GM23338 (cell line): ENCODE data around the gene LTA4H. TPM values are rescaled to one million over a fixed set of nuclear protein-coding genes. Genes with fewer than 3 reads are reported as not detected.

Experiments
- ATAC-seq: fragments of 200-7000 bp; cut with Tn5 transposase; 3 replicates; pipeline ENCODE4 v1.9.1; 2020
- DNase-seq: peaks from one replicate; pipeline ENCODE4 v3.0.0-alpha.2; 2015; ENCODE audit warnings: low spot score
- H2AFZ ChIP-seq: fragments of 200-600 bp; sonication (generic); 2 replicates; pipeline ENCODE4 v1.8.0; 2016; ENCODE audit warnings: antibody characterized with exemption, mild to moderate bottlenecking, moderate library complexity
- H3F3A ChIP-seq: fragments of 200-600 bp; sonication (generic); replicated peaks from 2 replicates; pipeline ENCODE4 v1.8.0; 2017; ENCODE audit warnings: antibody characterized with exemption, mixed run types, low read depth
- H3K27ac ChIP-seq: fragments of 200-600 bp; sonication (generic); 2 replicates; pipeline ENCODE4 v1.6.1; 2016; ENCODE audit warnings: low read depth
- H3K27me3 ChIP-seq: fragments of 200-600 bp; sonication (generic); 2 replicates; pipeline ENCODE4 v1.8.0; 2016; ENCODE audit warnings: mild to moderate bottlenecking, mixed run types, moderate library complexity; ENCODE audit not compliant: insufficient read depth
- H3K36me3 ChIP-seq: fragments of 200-600 bp; sonication (generic); 2 replicates; pipeline ENCODE4 v1.8.0; 2016; ENCODE audit warnings: mild to moderate bottlenecking; ENCODE audit not compliant: insufficient read depth
- H3K4me1 ChIP-seq: fragments of 200-600 bp; sonication (generic); 2 replicates; pipeline ENCODE4 v1.8.0; 2016; ENCODE audit warnings: mild to moderate bottlenecking, moderate library complexity; ENCODE audit not compliant: insufficient read depth
- H3K4me2 ChIP-seq: fragments of 200-600 bp; sonication (generic); 2 replicates; pipeline ENCODE4 v1.7.1; 2017; ENCODE audit warnings: mixed run types
- H3K4me3 ChIP-seq: fragments of 200-600 bp; sonication (generic); 2 replicates; pipeline ENCODE4 v1.6.1; 2016; ENCODE audit warnings: mixed run types
- H3K79me2 ChIP-seq: fragments of 200-600 bp; sonication (generic); replicated peaks from 2 replicates; pipeline ENCODE4 v1.8.0; 2017; ENCODE audit warnings: mild to moderate bottlenecking; ENCODE audit not compliant: insufficient read depth
- H3K9me2 ChIP-seq: fragments of 200-600 bp; sonication (generic); 2 replicates; pipeline ENCODE4 v1.8.0; 2017; ENCODE audit not compliant: insufficient read depth
- H4K20me1 ChIP-seq: fragments of 200-600 bp; sonication (generic); replicated peaks from 2 replicates; pipeline ENCODE4 v1.8.0; 2017; ENCODE audit warnings: mild to moderate bottlenecking; ENCODE audit not compliant: insufficient read depth
- H3K27ac Mint-ChIP-seq: 2 replicates; pipeline ENCODE4 v1.8.0; 2020; ENCODE audit warnings: inconsistent platforms, mild to moderate bottlenecking, moderate library complexity, mixed read lengths
- H3K27me3 Mint-ChIP-seq: 3 replicates; pipeline ENCODE4 v1.8.0; 2022; ENCODE audit warnings: low read depth, mild to moderate bottlenecking, moderate library complexity, mixed read lengths, inconsistent platforms; ENCODE audit not compliant: insufficient read depth, poor library complexity
- H3K36me3 Mint-ChIP-seq: 3 replicates; pipeline ENCODE4 v1.8.0; 2021; ENCODE audit warnings: low read depth, mild to moderate bottlenecking, inconsistent platforms, moderate library complexity, mixed read lengths
- H3K4me1 Mint-ChIP-seq: 3 replicates; pipeline ENCODE4 v1.8.0; 2020; ENCODE audit warnings: mild to moderate bottlenecking, inconsistent platforms, mixed read lengths
- H3K4me3 Mint-ChIP-seq: 3 replicates; pipeline ENCODE4 v1.8.0; 2021; ENCODE audit warnings: moderate library complexity, mild to moderate bottlenecking, inconsistent platforms, mixed read lengths
- H3K9me3 Mint-ChIP-seq: 3 replicates; pipeline ENCODE4 v1.8.0; 2020; ENCODE audit warnings: moderate library complexity, mild to moderate bottlenecking, inconsistent platforms, mixed read lengths
- CREB1 ChIP-seq: fragments of 250-450 bp; sonication (Bioruptor Pico); IDR thresholded peaks from 2 replicates; pipeline ENCODE4 v1.5.0; 2020; ENCODE audit warnings: low read depth, mild to moderate bottlenecking, moderate library complexity
- EZH2 ChIP-seq: fragments of 200-600 bp; sonication (generic); IDR thresholded peaks from one replicate; pipeline ENCODE4 v1.8.0; 2017; ENCODE audit warnings: antibody characterized with exemption, mild to moderate bottlenecking, low read depth; ENCODE audit not compliant: unreplicated experiment
- EZH2phosphoT487 ChIP-seq: fragments of 200-600 bp; sonication (generic); IDR thresholded peaks from one replicate; pipeline ENCODE4 v1.8.1; 2018; ENCODE audit warnings: antibody characterized with exemption; ENCODE audit not compliant: unreplicated experiment
- JUNB ChIP-seq: IDR thresholded peaks from one replicate; pipeline ENCODE4 v1.6.1; 2016; ENCODE audit warnings: antibody characterized with exemption; ENCODE audit not compliant: unreplicated experiment
- POLR2AphosphoS5 ChIP-seq: IDR thresholded peaks from 2 replicates; pipeline ENCODE4 v1.6.1; 2016; ENCODE audit warnings: antibody characterized with exemption, low read depth
- STAT1 ChIP-seq: IDR thresholded peaks from one replicate; pipeline ENCODE4 v1.6.1; 2016; ENCODE audit warnings: antibody characterized with exemption; ENCODE audit not compliant: unreplicated experiment
- ZNF114 ChIP-seq: fragments of 250-450 bp; sonication (Bioruptor Pico); IDR thresholded peaks from 2 replicates; pipeline ENCODE4 v1.5.0; 2020; ENCODE audit warnings: mild to moderate bottlenecking, moderate library complexity
- ZNF331 ChIP-seq: fragments of 250-450 bp; sonication (Bioruptor Pico); IDR thresholded peaks from 2 replicates; pipeline ENCODE4 v1.5.0; 2020; ENCODE audit warnings: low read depth, mild to moderate bottlenecking, moderate library complexity
- polyA plus RNA-seq: library from polyadenylated mRNA; unstranded; fragments of >200 nt; fragmentation: Nextera tagmentation; extraction: Ambion mirVana; gene quantifications from 2 replicates; pipeline ENCODE4 v1.2.1, GENCODE V29; 2016
- total RNA-seq: library from RNA; depleted of rRNA; stranded (reverse); fragments of >200 nt; shearing (Covaris generic); gene quantifications from 2 replicates; pipeline ENCODE4 v1.2.3, GENCODE V29; 2014
- TF ChIP-seq, protein P1 (sequence below): fragments of 250-450 bp; sonication (Bioruptor Pico); IDR thresholded peaks from 2 replicates; pipeline ENCODE4 v1.5.0; 2020; ENCODE audit warnings: mild to moderate bottlenecking, moderate library complexity
- TF ChIP-seq, protein P2 (sequence below), 2 experiments: fragments of 200-600 bp in 1 of 2; sonication (generic) in 1 of 2; conservative IDR thresholded peaks; 2 replicates each; pipeline versions ENCODE4 v1.5.1 to v1.6.1; 2016 to 2017; ENCODE audit warnings: antibody characterized with exemption in 2 of 2, low read depth in 2 of 2, mild to moderate bottlenecking in 2 of 2, moderate library complexity in 1 of 2
- TF ChIP-seq, protein P3 (sequence below): IDR thresholded peaks from one replicate; pipeline ENCODE4 v1.6.1; 2018; ENCODE audit warnings: antibody characterized with exemption; ENCODE audit not compliant: unreplicated experiment
- TF ChIP-seq, protein P4 (sequence below): IDR thresholded peaks from 2 replicates; pipeline ENCODE4 v1.6.1; 2016; ENCODE audit warnings: antibody characterized with exemption

LTA4H gene
- total and polyA plus RNA-seq, 2 experiments from 2014 or later, result 84.4 to 189 TPM

DNA sequence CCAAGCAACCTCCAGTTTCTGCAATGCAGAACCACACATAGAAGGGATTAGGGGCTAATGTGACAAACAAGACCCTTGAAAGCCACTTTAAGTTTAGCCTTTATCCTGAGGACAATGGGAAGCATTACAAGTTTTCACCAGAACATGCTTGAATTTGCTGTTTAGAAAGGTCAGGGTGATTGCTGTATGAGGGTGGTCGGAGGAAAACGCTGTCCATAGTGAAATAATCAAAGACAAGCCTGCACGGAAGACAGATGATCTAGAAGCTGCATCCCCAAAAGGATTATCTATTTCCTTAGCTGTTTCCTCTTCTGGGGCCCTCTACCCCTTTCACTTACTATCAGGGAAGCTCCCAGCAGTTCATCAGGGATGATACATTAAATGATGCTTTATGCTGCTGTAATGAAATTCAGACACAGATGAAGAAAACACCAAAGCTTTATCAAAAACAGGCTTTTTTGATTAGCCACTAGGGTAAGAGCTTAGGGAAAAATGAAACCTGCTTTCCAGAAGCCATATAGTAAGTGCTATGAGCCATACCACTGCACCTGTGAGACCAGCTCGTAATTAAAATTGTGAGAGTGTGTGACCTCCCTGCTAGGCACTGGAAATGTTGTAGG lies 45.8 kb downstream of the LTA4H start:
- TF ChIP-seq STAT1 (no peak), JUNB (no peak), EZH2phosphoT487 (no peak), EZH2 (no peak), ZNF331 (CRISPR knock-in tag) (no peak), POLR2AphosphoS5 (no peak), CREB1 (CRISPR knock-in tag) (no peak), ZNF114 (CRISPR knock-in tag) (no peak)
- TF ChIP-seq, protein P1, sequence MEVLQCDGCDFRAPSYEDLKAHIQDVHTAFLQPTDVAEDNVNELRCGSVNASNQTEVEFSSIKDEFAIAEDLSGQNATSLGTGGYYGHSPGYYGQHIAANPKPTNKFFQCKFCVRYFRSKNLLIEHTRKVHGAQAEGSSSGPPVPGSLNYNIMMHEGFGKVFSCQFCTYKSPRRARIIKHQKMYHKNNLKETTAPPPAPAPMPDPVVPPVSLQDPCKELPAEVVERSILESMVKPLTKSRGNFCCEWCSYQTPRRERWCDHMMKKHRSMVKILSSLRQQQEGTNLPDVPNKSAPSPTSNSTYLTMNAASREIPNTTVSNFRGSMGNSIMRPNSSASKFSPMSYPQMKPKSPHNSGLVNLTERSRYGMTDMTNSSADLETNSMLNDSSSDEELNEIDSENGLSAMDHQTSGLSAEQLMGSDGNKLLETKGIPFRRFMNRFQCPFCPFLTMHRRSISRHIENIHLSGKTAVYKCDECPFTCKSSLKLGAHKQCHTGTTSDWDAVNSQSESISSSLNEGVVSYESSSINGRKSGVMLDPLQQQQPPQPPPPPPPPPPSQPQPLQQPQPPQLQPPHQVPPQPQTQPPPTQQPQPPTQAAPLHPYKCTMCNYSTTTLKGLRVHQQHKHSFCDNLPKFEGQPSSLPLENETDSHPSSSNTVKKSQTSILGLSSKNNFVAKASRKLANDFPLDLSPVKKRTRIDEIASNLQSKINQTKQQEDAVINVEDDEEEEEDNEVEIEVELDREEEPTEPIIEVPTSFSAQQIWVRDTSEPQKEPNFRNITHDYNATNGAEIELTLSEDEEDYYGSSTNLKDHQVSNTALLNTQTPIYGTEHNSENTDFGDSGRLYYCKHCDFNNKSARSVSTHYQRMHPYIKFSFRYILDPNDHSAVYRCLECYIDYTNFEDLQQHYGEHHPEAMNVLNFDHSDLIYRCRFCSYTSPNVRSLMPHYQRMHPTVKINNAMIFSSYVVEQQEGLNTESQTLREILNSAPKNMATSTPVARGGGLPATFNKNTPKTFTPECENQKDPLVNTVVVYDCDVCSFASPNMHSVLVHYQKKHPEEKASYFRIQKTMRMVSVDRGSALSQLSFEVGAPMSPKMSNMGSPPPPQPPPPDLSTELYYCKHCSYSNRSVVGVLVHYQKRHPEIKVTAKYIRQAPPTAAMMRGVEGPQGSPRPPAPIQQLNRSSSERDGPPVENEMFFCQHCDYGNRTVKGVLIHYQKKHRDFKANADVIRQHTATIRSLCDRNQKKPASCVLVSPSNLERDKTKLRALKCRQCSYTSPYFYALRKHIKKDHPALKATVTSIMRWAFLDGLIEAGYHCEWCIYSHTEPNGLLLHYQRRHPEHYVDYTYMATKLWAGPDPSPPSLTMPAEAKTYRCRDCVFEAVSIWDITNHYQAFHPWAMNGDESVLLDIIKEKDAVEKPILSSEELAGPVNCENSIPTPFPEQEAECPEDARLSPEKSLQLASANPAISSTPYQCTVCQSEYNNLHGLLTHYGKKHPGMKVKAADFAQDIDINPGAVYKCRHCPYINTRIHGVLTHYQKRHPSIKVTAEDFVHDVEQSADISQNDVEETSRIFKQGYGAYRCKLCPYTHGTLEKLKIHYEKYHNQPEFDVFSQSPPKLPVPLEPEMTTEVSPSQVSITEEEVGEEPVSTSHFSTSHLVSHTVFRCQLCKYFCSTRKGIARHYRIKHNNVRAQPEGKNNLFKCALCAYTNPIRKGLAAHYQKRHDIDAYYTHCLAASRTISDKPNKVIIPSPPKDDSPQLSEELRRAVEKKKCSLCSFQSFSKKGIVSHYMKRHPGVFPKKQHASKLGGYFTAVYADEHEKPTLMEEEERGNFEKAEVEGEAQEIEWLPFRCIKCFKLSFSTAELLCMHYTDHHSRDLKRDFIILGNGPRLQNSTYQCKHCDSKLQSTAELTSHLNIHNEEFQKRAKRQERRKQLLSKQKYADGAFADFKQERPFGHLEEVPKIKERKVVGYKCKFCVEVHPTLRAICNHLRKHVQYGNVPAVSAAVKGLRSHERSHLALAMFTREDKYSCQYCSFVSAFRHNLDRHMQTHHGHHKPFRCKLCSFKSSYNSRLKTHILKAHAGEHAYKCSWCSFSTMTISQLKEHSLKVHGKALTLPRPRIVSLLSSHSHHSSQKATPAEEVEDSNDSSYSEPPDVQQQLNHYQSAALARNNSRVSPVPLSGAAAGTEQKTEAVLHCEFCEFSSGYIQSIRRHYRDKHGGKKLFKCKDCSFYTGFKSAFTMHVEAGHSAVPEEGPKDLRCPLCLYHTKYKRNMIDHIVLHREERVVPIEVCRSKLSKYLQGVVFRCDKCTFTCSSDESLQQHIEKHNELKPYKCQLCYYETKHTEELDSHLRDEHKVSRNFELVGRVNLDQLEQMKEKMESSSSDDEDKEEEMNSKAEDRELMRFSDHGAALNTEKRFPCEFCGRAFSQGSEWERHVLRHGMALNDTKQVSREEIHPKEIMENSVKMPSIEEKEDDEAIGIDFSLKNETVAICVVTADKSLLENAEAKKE (CRISPR knock-in tag), result no peak
- TF ChIP-seq, protein P2, sequence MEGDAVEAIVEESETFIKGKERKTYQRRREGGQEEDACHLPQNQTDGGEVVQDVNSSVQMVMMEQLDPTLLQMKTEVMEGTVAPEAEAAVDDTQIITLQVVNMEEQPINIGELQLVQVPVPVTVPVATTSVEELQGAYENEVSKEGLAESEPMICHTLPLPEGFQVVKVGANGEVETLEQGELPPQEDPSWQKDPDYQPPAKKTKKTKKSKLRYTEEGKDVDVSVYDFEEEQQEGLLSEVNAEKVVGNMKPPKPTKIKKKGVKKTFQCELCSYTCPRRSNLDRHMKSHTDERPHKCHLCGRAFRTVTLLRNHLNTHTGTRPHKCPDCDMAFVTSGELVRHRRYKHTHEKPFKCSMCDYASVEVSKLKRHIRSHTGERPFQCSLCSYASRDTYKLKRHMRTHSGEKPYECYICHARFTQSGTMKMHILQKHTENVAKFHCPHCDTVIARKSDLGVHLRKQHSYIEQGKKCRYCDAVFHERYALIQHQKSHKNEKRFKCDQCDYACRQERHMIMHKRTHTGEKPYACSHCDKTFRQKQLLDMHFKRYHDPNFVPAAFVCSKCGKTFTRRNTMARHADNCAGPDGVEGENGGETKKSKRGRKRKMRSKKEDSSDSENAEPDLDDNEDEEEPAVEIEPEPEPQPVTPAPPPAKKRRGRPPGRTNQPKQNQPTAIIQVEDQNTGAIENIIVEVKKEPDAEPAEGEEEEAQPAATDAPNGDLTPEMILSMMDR (conservative IDR thresholded peaks at IDR 0.05; ENCODE audit: low read depth in 2 of 2), result no peak
- TF ChIP-seq, protein P3, sequence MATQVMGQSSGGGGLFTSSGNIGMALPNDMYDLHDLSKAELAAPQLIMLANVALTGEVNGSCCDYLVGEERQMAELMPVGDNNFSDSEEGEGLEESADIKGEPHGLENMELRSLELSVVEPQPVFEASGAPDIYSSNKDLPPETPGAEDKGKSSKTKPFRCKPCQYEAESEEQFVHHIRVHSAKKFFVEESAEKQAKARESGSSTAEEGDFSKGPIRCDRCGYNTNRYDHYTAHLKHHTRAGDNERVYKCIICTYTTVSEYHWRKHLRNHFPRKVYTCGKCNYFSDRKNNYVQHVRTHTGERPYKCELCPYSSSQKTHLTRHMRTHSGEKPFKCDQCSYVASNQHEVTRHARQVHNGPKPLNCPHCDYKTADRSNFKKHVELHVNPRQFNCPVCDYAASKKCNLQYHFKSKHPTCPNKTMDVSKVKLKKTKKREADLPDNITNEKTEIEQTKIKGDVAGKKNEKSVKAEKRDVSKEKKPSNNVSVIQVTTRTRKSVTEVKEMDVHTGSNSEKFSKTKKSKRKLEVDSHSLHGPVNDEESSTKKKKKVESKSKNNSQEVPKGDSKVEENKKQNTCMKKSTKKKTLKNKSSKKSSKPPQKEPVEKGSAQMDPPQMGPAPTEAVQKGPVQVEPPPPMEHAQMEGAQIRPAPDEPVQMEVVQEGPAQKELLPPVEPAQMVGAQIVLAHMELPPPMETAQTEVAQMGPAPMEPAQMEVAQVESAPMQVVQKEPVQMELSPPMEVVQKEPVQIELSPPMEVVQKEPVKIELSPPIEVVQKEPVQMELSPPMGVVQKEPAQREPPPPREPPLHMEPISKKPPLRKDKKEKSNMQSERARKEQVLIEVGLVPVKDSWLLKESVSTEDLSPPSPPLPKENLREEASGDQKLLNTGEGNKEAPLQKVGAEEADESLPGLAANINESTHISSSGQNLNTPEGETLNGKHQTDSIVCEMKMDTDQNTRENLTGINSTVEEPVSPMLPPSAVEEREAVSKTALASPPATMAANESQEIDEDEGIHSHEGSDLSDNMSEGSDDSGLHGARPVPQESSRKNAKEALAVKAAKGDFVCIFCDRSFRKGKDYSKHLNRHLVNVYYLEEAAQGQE, result no peak
- TF ChIP-seq, protein P4, sequence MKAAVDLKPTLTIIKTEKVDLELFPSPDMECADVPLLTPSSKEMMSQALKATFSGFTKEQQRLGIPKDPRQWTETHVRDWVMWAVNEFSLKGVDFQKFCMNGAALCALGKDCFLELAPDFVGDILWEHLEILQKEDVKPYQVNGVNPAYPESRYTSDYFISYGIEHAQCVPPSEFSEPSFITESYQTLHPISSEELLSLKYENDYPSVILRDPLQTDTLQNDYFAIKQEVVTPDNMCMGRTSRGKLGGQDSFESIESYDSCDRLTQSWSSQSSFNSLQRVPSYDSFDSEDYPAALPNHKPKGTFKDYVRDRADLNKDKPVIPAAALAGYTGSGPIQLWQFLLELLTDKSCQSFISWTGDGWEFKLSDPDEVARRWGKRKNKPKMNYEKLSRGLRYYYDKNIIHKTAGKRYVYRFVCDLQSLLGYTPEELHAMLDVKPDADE, result no peak
- no peak for ATAC-seq

More for the DNA sequence above, 45.8 kb downstream of the LTA4H start:
- no peak overlapping the region for H2AFZ ChIP-seq
- H3K4me1 ChIP-seq, result peaks cover 27% of the 10 kb centered on the region
- H3K4me3 Mint-ChIP-seq, result no peak overlapping the region
- no peak overlapping the region for H3K4me2 ChIP-seq
- H3K9me3 Mint-ChIP-seq, result no peaks in the 10 kb centered on the region
- DNase-seq, result no peak
- no peaks in the 10 kb centered on the region for H3K36me3 Mint-ChIP-seq
- H3K36me3 ChIP-seq, result no peaks in the 10 kb centered on the region
- no peaks in the 10 kb centered on the region for H3F3A ChIP-seq
- H3K27me3 Mint-ChIP-seq, result peaks cover 3% of the 10 kb centered on the region
- no peaks in the 10 kb centered on the region for H4K20me1 ChIP-seq
- no peaks in the 10 kb centered on the region for H3K79me2 ChIP-seq
- H3K27ac Mint-ChIP-seq, result no peak overlapping the region
- no peaks in the 10 kb centered on the region for H3K9me2 ChIP-seq
- no peak overlapping the region for H3K27ac ChIP-seq
- peaks cover 38% of the 10 kb centered on the region for H3K4me1 Mint-ChIP-seq
- H3K27me3 ChIP-seq, result no peaks in the 10 kb centered on the region
- no peak overlapping the region for H3K4me3 ChIP-seq
